Endodermal cell (in vitro differentiated cells): ENCODE measurements around the gene NR4A3. TPM values are rescaled to one million over a fixed set of nuclear protein-coding genes. Genes with fewer than 3 reads are reported as not detected.

ENCODE experiments used
- DNase-seq: peaks from one replicate; pipeline ENCODE4 v3.0.0-alpha.2; 2017
- H3K27ac ChIP-seq: 2 replicates; pipeline ENCODE4 v1.5.1; 2013; ENCODE audit warnings: mild to moderate bottlenecking, low read depth, low read length, moderate library complexity
- H3K27me3 ChIP-seq: 2 replicates; pipeline ENCODE4 v1.6.1; 2013; ENCODE audit warnings: mild to moderate bottlenecking, low read length, moderate library complexity; ENCODE audit not compliant: insufficient read depth, control insufficient read depth, poor library complexity, severe bottlenecking
- H3K36me3 ChIP-seq: 2 replicates; pipeline ENCODE4 v1.7.0; 2013; ENCODE audit warnings: mild to moderate bottlenecking, low read length, moderate library complexity; ENCODE audit not compliant: control insufficient read depth, insufficient read depth
- H3K4me1 ChIP-seq: one replicate; pipeline ENCODE4 v1.7.0; 2013; ENCODE audit warnings: low read length; ENCODE audit not compliant: control insufficient read depth, insufficient read depth
- H3K4me3 ChIP-seq: 2 replicates; pipeline ENCODE4 v1.5.1; 2013; ENCODE audit warnings: mild to moderate bottlenecking, low read length, moderate library complexity
- H3K9ac ChIP-seq: 2 replicates; pipeline ENCODE4 v1.6.1; 2013; ENCODE audit warnings: mild to moderate bottlenecking, low read length, moderate library complexity; ENCODE audit not compliant: poor library complexity, severe bottlenecking; ENCODE audit errors: extremely low read depth
- H3K9me3 ChIP-seq: 2 replicates; pipeline ENCODE4 v1.6.1; 2013; ENCODE audit warnings: mild to moderate bottlenecking, low read length, moderate library complexity; ENCODE audit not compliant: control insufficient read depth
- H3K27ac Mint-ChIP-seq: 2 replicates; pipeline ENCODE4 v1.8.0; 2020; ENCODE audit warnings: mixed read lengths
- H3K27me3 Mint-ChIP-seq: 2 replicates; pipeline ENCODE4 v1.8.0; 2021; ENCODE audit warnings: mild to moderate bottlenecking, mixed read lengths; ENCODE audit not compliant: insufficient read depth
- H3K36me3 Mint-ChIP-seq: 2 replicates; pipeline ENCODE4 v1.8.0; 2020; ENCODE audit warnings: low read depth, mixed read lengths
- H3K4me1 Mint-ChIP-seq: 2 replicates; pipeline ENCODE4 v1.8.0; 2020; ENCODE audit warnings: mixed read lengths
- H3K4me3 Mint-ChIP-seq: 2 replicates; pipeline ENCODE4 v1.8.0; 2020; ENCODE audit warnings: mild to moderate bottlenecking, moderate library complexity, mixed read lengths
- H3K9me3 Mint-ChIP-seq: 2 replicates; pipeline ENCODE4 v1.8.0; 2020; ENCODE audit warnings: mild to moderate bottlenecking, mixed read lengths
- WGBS, 2 experiments: methylation state at CpG; one replicate each; pipeline versions ENCODE4 v1.1.5 to v1.1.7; 2013; ENCODE audit warnings: missing lambda C conversion rate in 2 of 2, mixed read lengths in 1 of 2; ENCODE audit not compliant: insufficient coverage in 1 of 2, insufficient read length in 1 of 2; 5-methylcytosine and 5-hydroxymethylcytosine counted together
- total RNA-seq, 2 donors: library from RNA; stranded (reverse); fragmentation: NEBNext Ultra II Directional in 1 of 2; extraction: Animal tissue kit (Norgen Biotek cat#: 25700) in 1 of 2; gene quantifications; 2 replicates in 1 of 2; 3 replicates in 1 of 2; pipeline ENCODE4 v1.2.1, GENCODE V29; 2021
- TF ChIP-seq, protein P1 (sequence below): fragments of 200-600 bp; sonication (generic); conservative IDR thresholded peaks from 2 replicates; pipeline ENCODE4 v1.5.0; 2021; ENCODE audit warnings: antibody characterized with exemption, mild to moderate bottlenecking

Gene NR4A3
- total RNA-seq, 2 donors from 2014 or later: 0.37 to 0.75 TPM

DNA sequence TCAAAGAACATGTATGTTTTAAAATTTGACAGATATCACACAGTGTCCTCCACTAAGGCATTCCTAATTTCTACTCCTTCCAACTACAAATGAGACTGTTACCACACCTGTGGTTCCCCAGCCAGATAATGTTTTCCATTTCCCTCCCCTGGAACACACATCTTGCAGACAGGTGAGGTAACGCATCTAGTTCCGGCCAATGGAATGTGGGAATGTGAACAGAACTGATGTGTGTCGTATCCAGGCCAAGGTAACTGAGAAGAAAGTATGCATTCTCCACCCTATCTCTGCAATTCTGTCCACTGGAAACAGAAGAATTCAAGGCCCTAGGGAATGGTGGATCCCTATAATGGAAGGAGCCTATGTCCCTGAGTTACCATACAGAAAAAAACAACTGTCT lies 19.9 kb upstream of the NR4A3 start:
- Histone ChIP-seq H3K9me3 (no peaks in the 10 kb centered on the region), H3K27me3 (no peaks in the 10 kb centered on the region), H3K36me3 (peaks cover 44% of the 10 kb centered on the region), H3K27ac (no peak overlapping the region), H3K4me3 (no peak overlapping the region), H3K4me1 (no peaks in the 10 kb centered on the region), H3K9ac (no peak overlapping the region)
- no peak overlapping the region for H3K4me3 Mint-ChIP-seq
- no peaks in the 10 kb centered on the region for H3K4me1 Mint-ChIP-seq
- TF ChIP-seq, protein P1, sequence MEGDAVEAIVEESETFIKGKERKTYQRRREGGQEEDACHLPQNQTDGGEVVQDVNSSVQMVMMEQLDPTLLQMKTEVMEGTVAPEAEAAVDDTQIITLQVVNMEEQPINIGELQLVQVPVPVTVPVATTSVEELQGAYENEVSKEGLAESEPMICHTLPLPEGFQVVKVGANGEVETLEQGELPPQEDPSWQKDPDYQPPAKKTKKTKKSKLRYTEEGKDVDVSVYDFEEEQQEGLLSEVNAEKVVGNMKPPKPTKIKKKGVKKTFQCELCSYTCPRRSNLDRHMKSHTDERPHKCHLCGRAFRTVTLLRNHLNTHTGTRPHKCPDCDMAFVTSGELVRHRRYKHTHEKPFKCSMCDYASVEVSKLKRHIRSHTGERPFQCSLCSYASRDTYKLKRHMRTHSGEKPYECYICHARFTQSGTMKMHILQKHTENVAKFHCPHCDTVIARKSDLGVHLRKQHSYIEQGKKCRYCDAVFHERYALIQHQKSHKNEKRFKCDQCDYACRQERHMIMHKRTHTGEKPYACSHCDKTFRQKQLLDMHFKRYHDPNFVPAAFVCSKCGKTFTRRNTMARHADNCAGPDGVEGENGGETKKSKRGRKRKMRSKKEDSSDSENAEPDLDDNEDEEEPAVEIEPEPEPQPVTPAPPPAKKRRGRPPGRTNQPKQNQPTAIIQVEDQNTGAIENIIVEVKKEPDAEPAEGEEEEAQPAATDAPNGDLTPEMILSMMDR: no peak
- no peaks in the 10 kb centered on the region for H3K27me3 Mint-ChIP-seq
- H3K27ac Mint-ChIP-seq: no peak overlapping the region
- 100% methylated on average over 3 of the region's 3 CpGs; no CpG with 5 or more reads in 1 of the 2 experiments for WGBS, 2 experiments
- no peaks in the 10 kb centered on the region for H3K9me3 Mint-ChIP-seq
- peaks cover 25% of the 10 kb centered on the region for H3K36me3 Mint-ChIP-seq
- no peak for DNase-seq

DNA sequence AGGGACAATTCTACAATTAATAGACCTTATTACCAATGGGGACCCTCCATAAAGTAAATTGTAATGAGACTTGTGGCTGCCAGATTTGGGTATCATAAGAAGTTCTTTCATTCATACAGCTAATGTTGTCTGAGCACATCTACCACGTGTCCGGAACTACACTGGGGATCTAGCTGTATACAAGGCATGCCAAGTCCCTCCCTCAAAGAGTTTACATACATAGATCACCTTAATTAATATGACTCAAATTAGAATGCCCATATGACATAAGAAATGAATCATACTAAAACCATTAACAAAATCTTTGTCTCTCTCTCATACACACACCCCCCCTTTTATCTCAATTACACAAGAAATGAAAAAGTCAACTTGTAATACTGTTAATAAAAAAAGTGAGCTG lies 18.0 kb upstream of the NR4A3 start:
- Mint-ChIP-seq H3K27me3 (no peaks in the 10 kb centered on the region), H3K27ac (no peak overlapping the region), H3K9me3 (no peaks in the 10 kb centered on the region), H3K36me3 (peaks cover 25% of the 10 kb centered on the region), H3K4me3 (no peak overlapping the region), H3K4me1 (peaks cover 3% of the 10 kb centered on the region)
- Histone ChIP-seq H3K27ac (no peak overlapping the region), H3K9ac (no peak overlapping the region), H3K4me1 (no peaks in the 10 kb centered on the region), H3K36me3 (peaks cover 44% of the 10 kb centered on the region), H3K4me3 (no peak overlapping the region), H3K27me3 (no peaks in the 10 kb centered on the region), H3K9me3 (no peaks in the 10 kb centered on the region)
- WGBS, 2 experiments: 96% methylated on average over 2 of the region's 2 CpGs; no CpG with 5 or more reads in 1 of the 2 experiments
- TF ChIP-seq, protein P1: no peak
- no peak for DNase-seq

DNA sequence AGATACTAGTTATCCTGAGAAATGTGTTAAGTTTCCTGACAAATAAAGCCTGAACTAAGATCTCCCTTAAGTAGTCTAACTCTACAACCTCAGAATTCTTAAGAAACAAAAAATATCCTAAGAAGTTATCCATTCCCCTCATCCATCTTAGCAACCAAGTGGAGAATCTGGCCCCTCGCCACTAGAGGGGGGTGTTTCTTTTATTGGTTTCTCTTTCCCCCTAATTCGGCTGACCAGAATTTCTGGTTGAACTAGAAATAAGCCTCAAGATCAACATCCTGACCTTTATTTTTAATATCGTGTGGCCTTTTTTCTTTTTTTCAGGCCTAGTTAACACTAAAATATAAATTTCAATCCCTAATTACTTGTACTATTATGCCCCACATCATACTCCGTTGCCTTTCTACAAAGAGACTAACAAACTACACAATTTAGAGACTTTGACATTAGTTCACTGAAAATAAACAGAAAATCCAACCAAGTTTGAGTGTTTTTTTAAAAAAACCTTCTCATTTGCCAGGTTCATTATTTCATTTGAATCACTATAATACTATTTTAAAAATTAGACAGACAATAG lies 14.3 kb upstream of the NR4A3 start:
- Mint-ChIP-seq H3K4me3 (no peak overlapping the region), H3K9me3 (no peaks in the 10 kb centered on the region), H3K27ac (no peak overlapping the region), H3K4me1 (peaks cover 33% of the 10 kb centered on the region), H3K27me3 (no peaks in the 10 kb centered on the region), H3K36me3 (peaks cover 20% of the 10 kb centered on the region)
- no peak overlapping the region for H3K27ac ChIP-seq
- no peaks in the 10 kb centered on the region for H3K9me3 ChIP-seq
- no peaks in the 10 kb centered on the region for H3K4me1 ChIP-seq
- TF ChIP-seq, protein P1: peak; percentile 93
- H3K9ac ChIP-seq: no peak overlapping the region
- 53 to 54% methylated on average over 3 to 4 of the region's 4 CpGs for WGBS, 2 experiments
- peak; percentile 82 for DNase-seq
- peaks cover 32% of the 10 kb centered on the region for H3K36me3 ChIP-seq
- no peaks in the 10 kb centered on the region for H3K27me3 ChIP-seq
- no peak overlapping the region for H3K4me3 ChIP-seq
